Measurements from ENCODE around the gene NEUROG1. TPM values are rescaled to one million over a fixed set of nuclear protein-coding genes. Genes with fewer than 3 reads are reported as not detected.

NEUROG1 gene
- total RNA-seq, 4 donors from 2014 or later: not detected

DNA sequence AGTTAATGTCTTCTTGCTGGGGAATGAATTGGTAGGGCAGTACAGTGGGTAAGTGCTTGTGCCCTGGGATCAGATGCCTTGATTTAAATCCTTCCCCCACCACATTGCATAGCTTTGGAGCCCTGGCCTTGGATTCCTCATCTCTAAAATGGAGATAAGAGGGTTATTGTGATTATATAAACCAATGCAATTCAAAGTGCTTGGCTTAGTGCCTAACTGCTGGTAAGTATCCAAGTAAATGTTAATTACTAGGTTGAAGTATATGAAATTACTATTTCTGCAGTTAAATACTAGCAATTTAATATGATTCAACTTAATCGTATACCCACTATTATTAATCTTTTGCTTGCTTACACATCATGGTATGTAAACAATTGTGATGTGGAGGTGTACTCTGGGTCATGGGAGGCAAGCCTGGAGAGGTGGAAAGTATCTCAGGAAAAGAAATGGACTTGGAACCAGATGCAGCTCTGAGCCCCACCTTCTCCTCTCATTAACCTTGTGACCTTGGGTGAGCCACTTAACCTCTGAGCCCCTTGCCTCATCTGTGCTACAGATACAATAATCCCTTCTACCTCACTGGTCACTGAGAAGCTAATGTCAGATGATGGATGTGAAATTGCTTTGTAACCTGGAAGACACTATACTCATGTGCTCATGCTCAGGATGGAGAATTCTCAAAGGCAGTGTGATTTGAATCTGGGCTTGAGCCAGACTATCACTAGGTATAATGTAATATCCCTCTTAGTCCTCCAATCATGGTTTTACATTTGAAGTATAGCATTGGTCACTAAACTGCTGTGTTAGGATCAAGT lies 23.8 kb downstream of the NEUROG1 start:
- Histone ChIP-seq H3K36me3 (no peaks in the 10 kb centered on the region), H3K27me3 (peaks cover 43% of the 10 kb centered on the region), H3K4me1 (peaks cover 0 to 4% (median 0%) of the 10 kb centered on the region in 4 donors), H3K27ac (no peak overlapping the region), H3K4me3 (no peak overlapping the region), H3K9me3 (no peaks in the 10 kb centered on the region)
- TF ChIP-seq EP300 (IDR thresholded peaks at IDR 0.05; ENCODE audit: low read depth) (no peak), POLR2AphosphoS5 (IDR thresholded peaks at IDR 0.05) (no peak), POLR2A (IDR thresholded peaks at IDR 0.05) (no peak)
- TF ChIP-seq, protein P1, sequence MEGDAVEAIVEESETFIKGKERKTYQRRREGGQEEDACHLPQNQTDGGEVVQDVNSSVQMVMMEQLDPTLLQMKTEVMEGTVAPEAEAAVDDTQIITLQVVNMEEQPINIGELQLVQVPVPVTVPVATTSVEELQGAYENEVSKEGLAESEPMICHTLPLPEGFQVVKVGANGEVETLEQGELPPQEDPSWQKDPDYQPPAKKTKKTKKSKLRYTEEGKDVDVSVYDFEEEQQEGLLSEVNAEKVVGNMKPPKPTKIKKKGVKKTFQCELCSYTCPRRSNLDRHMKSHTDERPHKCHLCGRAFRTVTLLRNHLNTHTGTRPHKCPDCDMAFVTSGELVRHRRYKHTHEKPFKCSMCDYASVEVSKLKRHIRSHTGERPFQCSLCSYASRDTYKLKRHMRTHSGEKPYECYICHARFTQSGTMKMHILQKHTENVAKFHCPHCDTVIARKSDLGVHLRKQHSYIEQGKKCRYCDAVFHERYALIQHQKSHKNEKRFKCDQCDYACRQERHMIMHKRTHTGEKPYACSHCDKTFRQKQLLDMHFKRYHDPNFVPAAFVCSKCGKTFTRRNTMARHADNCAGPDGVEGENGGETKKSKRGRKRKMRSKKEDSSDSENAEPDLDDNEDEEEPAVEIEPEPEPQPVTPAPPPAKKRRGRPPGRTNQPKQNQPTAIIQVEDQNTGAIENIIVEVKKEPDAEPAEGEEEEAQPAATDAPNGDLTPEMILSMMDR (IDR thresholded peaks at IDR 0.05): no peak
- in situ Hi-C loops (cut with MboI; ENCODE audit: low pct_ligation_motif_present in 1 of 4, low pct_unique_long_range_greater_than_20kb in 1 of 4, low sequenced_read_pairs in 3 of 4) (no loop called here), intact Hi-C loops (cut with DNase I; ENCODE audit: low total_unique reads) (no loop called here)
- no peak for DNase-seq
- 38 to 40% methylated on average over 1 of the region's 1 CpG for WGBS, 2 donors (ENCODE audit: low coverage in 1 of 2)

GRCh38 chr5:135509995-135510394 lies 25.8 kb downstream of the NEUROG1 start:
- no peak for DNase-seq
- Histone ChIP-seq H3K27ac (no peak overlapping the region), H3K27me3 (peaks cover 45% of the 10 kb centered on the region), H3K4me3 (no peak overlapping the region), H3K4me1 (peaks cover 0 to 4% (median 0%) of the 10 kb centered on the region in 4 donors), H3K36me3 (no peaks in the 10 kb centered on the region), H3K9me3 (no peaks in the 10 kb centered on the region)
- TF ChIP-seq EP300 (IDR thresholded peaks at IDR 0.05; ENCODE audit: low read depth) (no peak), POLR2A (IDR thresholded peaks at IDR 0.05) (no peak), POLR2AphosphoS5 (IDR thresholded peaks at IDR 0.05) (no peak)
- TF ChIP-seq, protein P1 (IDR thresholded peaks at IDR 0.05): no peak
- WGBS, 2 donors (ENCODE audit: low coverage in 1 of 2): 69% methylated on average over 6 of the region's 6 CpGs; no CpG with 5 or more reads in 1 of the 2 donors
- intact Hi-C loops (cut with DNase I; ENCODE audit: low total_unique reads): no loop called here
- in situ Hi-C loops (cut with MboI; ENCODE audit: low pct_ligation_motif_present in 1 of 4, low pct_unique_long_range_greater_than_20kb in 1 of 4, low sequenced_read_pairs in 3 of 4): no loop called here

GRCh38 chr5:135508496-135509005 lies 27.2 kb downstream of the NEUROG1 start:
- peaks cover 51% of the 10 kb centered on the region for H3K27me3 ChIP-seq

DNA sequence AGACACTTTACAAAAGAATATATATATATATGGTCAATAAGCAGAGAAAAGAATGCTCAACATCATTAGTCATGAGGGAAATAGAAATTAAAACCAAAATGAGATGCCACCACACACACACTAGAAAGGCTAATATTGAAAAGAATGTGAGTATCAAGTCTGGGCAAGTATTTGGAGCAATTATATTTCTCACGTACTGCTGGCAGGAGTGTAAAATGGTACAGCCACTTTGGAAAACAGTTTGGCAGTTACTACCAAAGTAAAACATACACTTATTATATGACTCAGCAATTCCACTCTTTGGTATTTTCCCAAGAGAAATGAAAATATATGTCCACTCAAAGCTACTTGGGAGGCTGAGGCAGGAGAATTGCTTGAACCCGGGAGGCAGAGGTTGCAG lies 29.8 kb downstream of the NEUROG1 start:
- Histone ChIP-seq H3K27me3 (peaks cover 54% of the 10 kb centered on the region), H3K4me1 (peaks cover 0 to 4% (median 0%) of the 10 kb centered on the region in 4 donors), H3K4me3 (no peak overlapping the region), H3K36me3 (no peaks in the 10 kb centered on the region), H3K9me3 (no peaks in the 10 kb centered on the region), H3K27ac (no peak overlapping the region)
- DNase-seq: no peak
- TF ChIP-seq, protein P1 (IDR thresholded peaks at IDR 0.05): no peak
- TF ChIP-seq EP300 (IDR thresholded peaks at IDR 0.05; ENCODE audit: low read depth) (no peak), POLR2AphosphoS5 (IDR thresholded peaks at IDR 0.05) (no peak), POLR2A (IDR thresholded peaks at IDR 0.05) (no peak)
- in situ Hi-C loops (cut with MboI; ENCODE audit: low pct_ligation_motif_present in 1 of 4, low pct_unique_long_range_greater_than_20kb in 1 of 4, low sequenced_read_pairs in 3 of 4) (no loop called here), intact Hi-C loops (cut with DNase I; ENCODE audit: low total_unique reads) (no loop called here)
- 40 to 55% methylated on average over 1 to 2 of the region's 2 CpGs for WGBS, 2 donors (ENCODE audit: low coverage in 1 of 2)

More at GRCh38 chr5:135508496-135509005, 27.2 kb downstream of the NEUROG1 start:
- intact Hi-C loops (cut with DNase I; ENCODE audit: low total_unique reads) (no loop called here), in situ Hi-C loops (cut with MboI; ENCODE audit: low pct_ligation_motif_present in 1 of 4, low pct_unique_long_range_greater_than_20kb in 1 of 4, low sequenced_read_pairs in 3 of 4) (no loop called here)
- TF ChIP-seq POLR2A (IDR thresholded peaks at IDR 0.05): no peak
- no peak for TF ChIP-seq POLR2AphosphoS5 (IDR thresholded peaks at IDR 0.05)
- TF ChIP-seq EP300 (IDR thresholded peaks at IDR 0.05; ENCODE audit: low read depth): no peak
- TF ChIP-seq, protein P1 (IDR thresholded peaks at IDR 0.05): no peak
- H3K27ac ChIP-seq: no peak overlapping the region
- DNase-seq: no peak
- peaks cover 0 to 4% (median 0%) of the 10 kb centered on the region in 4 donors for H3K4me1 ChIP-seq
- H3K9me3 ChIP-seq: no peaks in the 10 kb centered on the region
- no peak overlapping the region for H3K4me3 ChIP-seq
- H3K36me3 ChIP-seq: no peaks in the 10 kb centered on the region
- 27 to 30% methylated on average over 2 to 16 of the region's 16 CpGs for WGBS, 2 donors (ENCODE audit: low coverage in 1 of 2)

All from transverse colon (tissue), 4 donors.